Measurements from ENCODE around the gene DDX39A.

Gene DDX39A

GRCh38 chr19:14361824-14362223 lies 57.3 kb downstream of the DDX39A start:
- H3K27ac ChIP-seq = no peak overlapping the region
- H3K4me2 ChIP-seq (ENCODE audit: low read length) = no peak overlapping the region
- H3K4me3 ChIP-seq (ENCODE audit: low read depth, low read length) = no peak overlapping the region
- H3K27me3 ChIP-seq (ENCODE audit: control insufficient read depth, insufficient read depth, low read length) = no peaks in the 10 kb centered on the region
- no peaks in the 10 kb centered on the region for H3K9me3 ChIP-seq (ENCODE audit: control insufficient read depth, low read length)
- H2AFZ ChIP-seq = no peak overlapping the region
- no peaks in the 10 kb centered on the region for H3K79me2 ChIP-seq
- H3K9ac ChIP-seq = no peak overlapping the region
- TF ChIP-seq, protein P1, sequence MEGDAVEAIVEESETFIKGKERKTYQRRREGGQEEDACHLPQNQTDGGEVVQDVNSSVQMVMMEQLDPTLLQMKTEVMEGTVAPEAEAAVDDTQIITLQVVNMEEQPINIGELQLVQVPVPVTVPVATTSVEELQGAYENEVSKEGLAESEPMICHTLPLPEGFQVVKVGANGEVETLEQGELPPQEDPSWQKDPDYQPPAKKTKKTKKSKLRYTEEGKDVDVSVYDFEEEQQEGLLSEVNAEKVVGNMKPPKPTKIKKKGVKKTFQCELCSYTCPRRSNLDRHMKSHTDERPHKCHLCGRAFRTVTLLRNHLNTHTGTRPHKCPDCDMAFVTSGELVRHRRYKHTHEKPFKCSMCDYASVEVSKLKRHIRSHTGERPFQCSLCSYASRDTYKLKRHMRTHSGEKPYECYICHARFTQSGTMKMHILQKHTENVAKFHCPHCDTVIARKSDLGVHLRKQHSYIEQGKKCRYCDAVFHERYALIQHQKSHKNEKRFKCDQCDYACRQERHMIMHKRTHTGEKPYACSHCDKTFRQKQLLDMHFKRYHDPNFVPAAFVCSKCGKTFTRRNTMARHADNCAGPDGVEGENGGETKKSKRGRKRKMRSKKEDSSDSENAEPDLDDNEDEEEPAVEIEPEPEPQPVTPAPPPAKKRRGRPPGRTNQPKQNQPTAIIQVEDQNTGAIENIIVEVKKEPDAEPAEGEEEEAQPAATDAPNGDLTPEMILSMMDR (IDR thresholded peaks at IDR 0.05) = no peak
- H3K4me1 ChIP-seq = peaks cover 4% of the 10 kb centered on the region
- no peaks in the 10 kb centered on the region for H3K36me3 ChIP-seq (ENCODE audit: control insufficient read depth, insufficient read depth, low read length)

All from parathyroid adenoma (tissue), 2 donors.